C4-2B (cell line): Measurements from ENCODE around the gene NCBP2.

ENCODE experiments used
- H3K27ac ChIP-seq: fragments of 450-650 bp; 2 replicates; pipeline ENCODE4 v1.5.1; 2017
- CTCF ChIP-seq: fragments of 450-650 bp; conservative IDR thresholded peaks from 2 replicates; pipeline ENCODE4 v1.5.1; 2017; ENCODE audit warnings: mild to moderate bottlenecking
- ZFX ChIP-seq: fragments of 450-650 bp; IDR thresholded peaks from 2 replicates; pipeline ENCODE4 v1.6.1; 2017

NCBP2 gene

GRCh38 chr3:196932600-196932999 is 9.7 kb downstream of the NCBP2 start:
- TF ChIP-seq ZFX (no peak), CTCF (no peak)

GRCh38 chr3:196931828-196932587 is 10.3 kb downstream of the NCBP2 start:
- no peak overlapping the region for H3K27ac ChIP-seq

More at GRCh38 chr3:196932600-196932999, 9.7 kb downstream of the NCBP2 start:
- H3K27ac ChIP-seq, result no peak overlapping the region

DNA sequence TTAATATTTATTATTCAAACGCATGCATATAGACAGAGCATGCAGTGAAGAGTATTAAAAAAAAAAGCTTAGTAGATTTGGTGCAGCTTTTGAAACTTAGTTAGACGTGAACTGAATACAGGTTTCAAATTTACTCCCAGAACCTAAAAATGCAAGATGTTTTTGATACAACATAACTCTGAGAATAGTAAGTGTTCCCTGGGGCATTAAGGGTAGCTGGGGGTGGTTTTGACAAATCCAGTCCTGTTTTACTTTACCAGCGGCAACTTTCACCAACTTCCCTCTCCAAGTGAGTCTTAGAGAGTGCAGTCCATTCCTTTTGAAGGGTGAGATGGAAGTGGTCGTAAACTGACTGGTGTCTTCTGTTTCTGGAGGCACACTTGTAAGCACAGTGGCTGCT is 11.2 kb downstream of the NCBP2 start:
- no peak for TF ChIP-seq CTCF
- TF ChIP-seq ZFX, result no peak
- H3K27ac ChIP-seq, result no peak overlapping the region

More at GRCh38 chr3:196931828-196932587, 10.3 kb downstream of the NCBP2 start:
- TF ChIP-seq CTCF, result no peak
- TF ChIP-seq ZFX, result 0 out of 2 replicates have a peak, but pooled peaks have one; percentile 22

GRCh38 chr3:196927571-196928453 is 14.5 kb downstream of the NCBP2 start:
- H3K27ac ChIP-seq, result no peak overlapping the region
- TF ChIP-seq CTCF (no peak), ZFX (no peak)

DNA sequence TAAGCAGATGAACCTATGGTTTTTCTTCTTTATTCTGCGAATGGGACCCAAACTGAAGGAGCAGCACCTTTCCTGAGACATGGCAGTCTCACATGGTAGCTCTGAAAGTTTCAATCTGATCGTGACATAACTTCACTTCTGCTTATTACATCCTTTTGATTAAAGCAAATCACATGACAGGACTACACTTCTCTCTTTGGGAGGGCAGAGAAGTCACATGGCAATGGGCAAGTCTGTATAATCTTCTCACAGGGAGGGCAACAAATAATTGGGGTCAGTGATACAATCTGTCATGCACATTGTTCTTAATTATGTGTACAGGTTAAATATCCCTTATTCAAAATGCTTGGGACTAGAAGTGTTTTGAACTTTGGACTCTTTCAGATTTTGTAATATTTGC is 21.6 kb downstream of the NCBP2 start:
- TF ChIP-seq ZFX (no peak), CTCF (no peak)
- H3K27ac ChIP-seq, result no peak overlapping the region

DNA sequence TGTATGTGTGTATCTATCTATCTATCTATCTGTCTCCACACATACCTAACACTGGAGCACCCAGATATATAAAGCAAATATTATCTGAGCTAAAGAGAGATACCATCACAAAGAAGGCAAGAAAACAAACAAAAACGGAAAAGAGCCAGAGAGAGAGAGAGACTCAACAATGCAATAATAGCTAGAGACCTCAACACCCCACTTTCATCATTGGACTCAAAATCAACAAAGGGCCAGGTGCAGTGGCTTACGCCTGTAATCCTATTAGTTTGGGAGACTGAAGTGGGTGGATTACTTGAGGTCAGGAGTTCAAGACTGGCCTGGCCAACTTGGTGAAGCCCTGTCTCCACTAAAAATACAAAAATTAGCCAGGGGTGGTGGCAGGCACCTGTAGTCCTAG is 23.4 kb downstream of the NCBP2 start:
- TF ChIP-seq ZFX (no peak), CTCF (no peak)
- H3K27ac ChIP-seq, result no peak overlapping the region

- no peak for TF ChIP-seq ZFX
- TF ChIP-seq CTCF, result no peak
- H3K27ac ChIP-seq, result no peak overlapping the region
Measured at GRCh38 chr3:196916995-196917394, 25.3 kb downstream of the NCBP2 start.
